Measurements from ENCODE around the gene OR4F6. TPM values are rescaled to one million over a fixed set of nuclear protein-coding genes. Genes with fewer than 3 reads are reported as not detected.

Gene OR4F6
- total RNA-seq, 1 experiment from 2014 or later: not detected

DNA sequence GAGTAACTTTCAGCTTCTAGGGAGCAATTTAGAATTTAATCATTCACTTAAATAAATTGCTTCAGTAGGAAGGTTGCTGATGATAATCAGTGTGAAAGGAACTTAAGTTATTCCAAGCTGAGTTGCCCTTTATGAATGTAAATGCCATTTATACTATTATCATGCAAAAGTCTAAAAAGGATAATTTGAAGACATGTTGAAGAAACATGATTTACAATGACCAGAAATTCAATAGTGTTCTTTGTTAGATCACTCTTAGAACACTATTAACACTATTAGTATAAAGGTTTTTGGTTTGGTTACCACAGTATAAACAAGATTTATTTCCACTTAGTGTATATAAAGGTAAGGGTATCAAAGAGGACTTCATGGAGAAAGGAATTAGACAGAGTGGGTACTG is 1.6 kb downstream of the OR4F6 start:
- DNase-seq (ENCODE audit: low read depth): no peak

DNA sequence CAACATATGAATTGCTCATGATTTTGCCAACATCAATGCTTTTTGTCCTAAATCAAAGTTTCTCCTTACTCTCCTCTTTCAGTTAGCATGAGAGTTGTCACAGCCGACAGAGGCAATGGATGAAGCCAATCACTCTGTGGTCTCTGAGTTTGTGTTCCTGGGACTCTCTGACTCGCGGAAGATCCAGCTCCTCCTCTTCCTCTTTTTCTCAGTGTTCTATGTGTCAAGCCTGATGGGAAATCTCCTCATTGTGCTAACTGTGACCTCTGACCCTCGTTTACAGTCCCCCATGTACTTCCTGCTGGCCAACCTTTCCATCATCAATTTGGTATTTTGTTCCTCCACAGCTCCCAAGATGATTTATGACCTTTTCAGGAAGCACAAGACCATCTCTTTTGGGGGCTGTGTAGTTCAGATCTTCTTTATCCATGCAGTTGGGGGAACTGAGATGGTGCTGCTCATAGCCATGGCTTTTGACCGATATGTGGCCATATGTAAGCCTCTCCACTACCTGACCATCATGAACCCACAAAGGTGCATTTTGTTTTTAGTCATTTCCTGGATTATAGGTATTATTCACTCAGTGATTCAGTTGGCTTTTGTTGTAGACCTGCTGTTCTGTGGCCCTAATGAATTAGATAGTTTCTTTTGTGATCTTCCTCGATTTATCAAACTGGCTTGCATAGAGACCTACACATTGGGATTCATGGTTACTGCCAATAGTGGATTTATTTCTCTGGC is 2.5 kb downstream of the OR4F6 start:
- no peak for DNase-seq (ENCODE audit: low read depth)

- peak; percentile 86 for DNase-seq (ENCODE audit: low read depth)
Observed at GRCh38 chr15:101807345-101807945, 4.1 kb downstream of the OR4F6 start.

- DNase-seq (ENCODE audit: low read depth): peak; percentile 87
Observed at GRCh38 chr15:101808201-101808600, 4.9 kb downstream of the OR4F6 start.

GRCh38 chr15:101810456-101810855 is 7.1 kb downstream of the OR4F6 start:
- no peak for DNase-seq (ENCODE audit: low read depth)

GRCh38 chr15:101810876-101811275 is 7.6 kb downstream of the OR4F6 start:
- DNase-seq (ENCODE audit: low read depth): peak; percentile 17

GRCh38 chr15:101811902-101812301 is 8.6 kb downstream of the OR4F6 start, which contains the start of gene OR4F15:
TSS of gene OR4F15 (plus strand) at chr15:101812202. CDS start at chr15:101818187, 5,985 bp downstream.
- no peak for DNase-seq (ENCODE audit: low read depth)

DNA sequence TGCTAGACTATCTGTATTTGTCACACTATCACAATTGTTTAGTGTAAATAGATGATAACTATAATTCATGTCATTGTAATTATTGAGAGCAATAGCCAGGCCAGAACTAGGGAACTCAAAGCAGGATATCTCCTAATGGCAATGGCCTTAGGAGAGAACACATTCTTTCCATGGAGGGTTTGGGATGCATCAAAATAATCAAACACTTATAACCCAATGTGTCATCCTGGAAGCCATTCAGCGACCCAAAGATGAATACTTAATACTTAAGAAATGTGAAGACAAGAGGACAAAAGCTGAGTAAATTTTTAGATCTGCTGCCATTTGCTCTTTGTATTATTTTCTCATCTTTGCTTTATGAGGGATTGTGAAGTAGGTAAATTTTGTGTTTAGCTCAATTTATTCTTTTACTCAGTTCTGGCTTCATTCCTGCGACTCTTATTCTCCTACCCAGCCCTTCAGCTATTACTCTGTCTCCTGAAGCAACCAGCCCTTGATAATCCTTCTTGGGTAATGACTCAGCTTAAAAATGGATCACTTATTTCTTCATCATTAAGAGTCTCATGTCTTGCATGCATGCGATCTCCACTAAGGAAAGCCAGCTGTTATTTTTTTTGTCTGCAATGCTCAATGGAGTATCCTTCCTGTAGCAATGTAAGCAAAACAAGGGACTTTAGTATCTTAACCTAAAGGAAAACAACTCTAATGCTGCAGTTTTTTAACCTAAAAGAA is 10.7 kb downstream of the OR4F6 start:
- peak; percentile 70 for DNase-seq (ENCODE audit: low read depth)

DNA sequence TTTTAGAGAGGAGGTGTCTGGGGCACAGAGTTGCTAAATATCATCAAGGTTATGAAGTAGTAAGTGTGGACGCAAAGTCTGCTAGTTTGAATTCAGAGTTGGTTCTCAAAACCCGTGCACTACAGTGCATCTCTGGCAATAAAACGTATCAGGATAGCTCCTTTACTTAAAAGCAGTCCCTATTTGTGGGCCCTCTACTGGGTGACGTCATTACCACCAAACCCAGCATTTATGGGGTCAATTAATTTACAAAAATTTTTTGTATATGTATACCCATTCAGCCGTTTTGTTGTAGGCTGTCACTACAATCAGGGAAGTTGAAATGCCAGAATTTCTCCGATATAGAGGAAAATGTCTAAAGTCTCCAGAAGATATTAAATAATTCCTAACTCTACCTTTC is 17.5 kb downstream of the OR4F6 start:
- DNase-seq (ENCODE audit: low read depth): no peak

- peak; percentile 65 for DNase-seq (ENCODE audit: low read depth)
Observed at GRCh38 chr15:101827257-101827656, 23.9 kb downstream of the OR4F6 start.

- no peak for DNase-seq (ENCODE audit: low read depth)
Observed at GRCh38 chr15:101828774-101829173, 25.5 kb downstream of the OR4F6 start.

DNA sequence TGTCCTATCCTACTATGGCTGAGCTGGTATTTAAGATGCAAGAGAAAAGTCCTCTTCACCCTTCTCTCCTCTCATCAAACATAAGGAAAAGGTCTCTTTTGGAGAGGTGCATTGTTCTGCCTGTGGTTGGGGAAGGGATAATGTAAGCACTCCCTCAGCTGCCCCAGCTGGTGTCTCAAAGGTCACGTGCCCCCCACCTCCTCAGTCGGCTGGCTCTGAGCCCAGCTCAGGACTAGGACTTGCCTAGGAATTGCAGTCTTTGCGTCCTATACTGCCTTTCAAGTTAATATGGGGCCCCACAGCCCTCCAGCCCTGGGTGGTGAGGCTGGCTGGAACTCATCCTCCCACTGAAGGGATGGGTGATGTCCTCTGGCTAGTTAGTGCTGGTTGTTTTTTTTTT is 38.3 kb downstream of the OR4F6 start:
- no peak for DNase-seq (ENCODE audit: low read depth)

GRCh38 chr15:101844916-101845315 is 41.6 kb downstream of the OR4F6 start:
- peak; percentile 42 for DNase-seq (ENCODE audit: low read depth)

GRCh38 chr15:101852356-101852755 is 49.0 kb downstream of the OR4F6 start:
- no peak for DNase-seq (ENCODE audit: low read depth)

Other genes starting within 250 kb of the OR4F6 start
- gene TM2D3, start 151.1 kb upstream of the OR4F6 start, total RNA-seq (2014; rRNA removed; shearing (Covaris generic)): 45.3 and 45.5 TPM in 2 replicates
- gene TARS3, start 79.0 kb upstream of the OR4F6 start, total RNA-seq (2014; rRNA removed; shearing (Covaris generic)): 10.7 and 12.1 TPM in 2 replicates
- 0.10 and 0.72 TPM in 2 replicates for gene OR4F15, start 8.7 kb downstream of the OR4F6 start, total RNA-seq (2014; rRNA removed; shearing (Covaris generic))